OCI-LY7 (cell line): ENCODE measurements around the gene UGT2B15.
"Not testable (repeated sequence)": the region's sequence is repeated elsewhere in the genome, so short reads cannot be mapped to it uniquely, and the experiment has no call there.

Experiments used
- EZH2phosphoT487 ChIP-seq: fragments of 200-600 bp; sonication (generic); IDR thresholded peaks from 2 replicates; pipeline ENCODE4 v1.6.1; 2018; ENCODE audit warnings: low read depth, borderline replicate concordance, mild to moderate bottlenecking, mixed run types, antibody characterized with exemption, low read length, moderate library complexity, mixed read lengths
- TF ChIP-seq, protein P1 (sequence below): fragments of 200-600 bp; sonication (generic); conservative IDR thresholded peaks from 2 replicates; pipeline ENCODE4 v1.5.1; 2014; ENCODE audit warnings: mild to moderate bottlenecking, antibody characterized with exemption, low read length, moderate library complexity, mixed read lengths

DNA sequence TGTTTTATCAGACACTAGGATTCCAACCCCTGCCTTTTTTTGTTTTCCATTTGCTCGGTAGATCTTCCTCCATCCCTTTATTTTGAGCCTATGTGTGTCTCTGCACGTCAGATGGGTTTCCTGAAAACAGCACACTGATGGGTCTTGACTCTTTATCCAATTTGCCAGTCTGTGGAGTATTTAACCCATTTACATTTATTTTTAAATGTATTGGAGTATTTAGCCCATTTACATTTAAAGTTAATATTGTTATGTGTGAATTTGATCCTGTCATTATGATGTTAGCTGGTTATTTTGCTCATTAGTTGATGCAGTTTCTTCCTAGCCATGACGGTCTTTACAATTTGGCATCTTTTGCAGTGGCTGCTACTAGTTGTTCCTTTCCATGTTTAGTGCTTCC, 10.8 kb upstream of the UGT2B15 start:
- TF ChIP-seq, protein P1, sequence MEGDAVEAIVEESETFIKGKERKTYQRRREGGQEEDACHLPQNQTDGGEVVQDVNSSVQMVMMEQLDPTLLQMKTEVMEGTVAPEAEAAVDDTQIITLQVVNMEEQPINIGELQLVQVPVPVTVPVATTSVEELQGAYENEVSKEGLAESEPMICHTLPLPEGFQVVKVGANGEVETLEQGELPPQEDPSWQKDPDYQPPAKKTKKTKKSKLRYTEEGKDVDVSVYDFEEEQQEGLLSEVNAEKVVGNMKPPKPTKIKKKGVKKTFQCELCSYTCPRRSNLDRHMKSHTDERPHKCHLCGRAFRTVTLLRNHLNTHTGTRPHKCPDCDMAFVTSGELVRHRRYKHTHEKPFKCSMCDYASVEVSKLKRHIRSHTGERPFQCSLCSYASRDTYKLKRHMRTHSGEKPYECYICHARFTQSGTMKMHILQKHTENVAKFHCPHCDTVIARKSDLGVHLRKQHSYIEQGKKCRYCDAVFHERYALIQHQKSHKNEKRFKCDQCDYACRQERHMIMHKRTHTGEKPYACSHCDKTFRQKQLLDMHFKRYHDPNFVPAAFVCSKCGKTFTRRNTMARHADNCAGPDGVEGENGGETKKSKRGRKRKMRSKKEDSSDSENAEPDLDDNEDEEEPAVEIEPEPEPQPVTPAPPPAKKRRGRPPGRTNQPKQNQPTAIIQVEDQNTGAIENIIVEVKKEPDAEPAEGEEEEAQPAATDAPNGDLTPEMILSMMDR, result not testable (repeated sequence)
- not testable (repeated sequence) for TF ChIP-seq EZH2phosphoT487
